Gastroesophageal sphincter (tissue), 4 donors: ENCODE measurements around the gene MXRA8. TPM values are rescaled to one million over a fixed set of nuclear protein-coding genes. Genes with fewer than 3 reads are reported as not detected.

Source experiments
- ATAC-seq: fragments of 150-250 bp; one replicate; pipeline ENCODE4 v1.9.1; 2016; ENCODE audit warnings: mild to moderate bottlenecking, moderate library complexity
- H3K27ac ChIP-seq, 4 donors: fragments of 200-600 bp; sonication (generic) in 3 of 4; 1 replicate in 3 of 4; 2 replicates in 1 of 4; pipeline ENCODE4 v1.5.1; 2016 to 2019
- H3K27me3 ChIP-seq: fragments of 200-600 bp; sonication (generic); one replicate; pipeline ENCODE4 v1.5.1; 2019
- H3K36me3 ChIP-seq, 2 donors: fragments of 200-600 bp; sonication (generic); one replicate each; pipeline ENCODE4 v1.5.1; 2019; ENCODE audit warnings: control low read depth in 1 of 2
- H3K4me1 ChIP-seq, 3 donors: fragments of 200-600 bp; sonication (generic); 1 replicate in 2 of 3; 2 replicates in 1 of 3; pipeline ENCODE4 v1.5.1; 2016 to 2019; ENCODE audit warnings: control low read depth in 2 of 3
- H3K4me3 ChIP-seq, 2 donors: fragments of 200-600 bp; sonication (generic); one replicate each; pipeline ENCODE4 v1.5.1; 2019; ENCODE audit warnings: mild to moderate bottlenecking in 1 of 2, moderate library complexity in 1 of 2
- H3K9me3 ChIP-seq, 3 donors: fragments of 200-600 bp; sonication (generic); one replicate each; pipeline ENCODE4 v1.5.1; 2017 to 2019; ENCODE audit warnings: control low read depth in 2 of 3
- CTCF ChIP-seq, 4 experiments: fragments of 200-600 bp in 2 of 4; fragments of 450-650 bp in 2 of 4; sonication (generic) in 1 of 4; IDR thresholded peaks; one replicate each; pipeline ENCODE4 v1.5.1; 2017 to 2019; ENCODE audit warnings: antibody characterized with exemption in 4 of 4, mild to moderate bottlenecking in 2 of 4, moderate library complexity in 2 of 4
- EP300 ChIP-seq: sonication (generic); formaldehyde crosslinking; IDR thresholded peaks from one replicate; pipeline ENCODE4 v1.6.1; 2017; ENCODE audit warnings: antibody characterized with exemption, mild to moderate bottlenecking
- POLR2A ChIP-seq, 2 donors: fragments of 450-650 bp; IDR thresholded peaks; one replicate each; pipeline ENCODE4 v1.6.1; 2017; ENCODE audit warnings: antibody characterized with exemption in 2 of 2, mild to moderate bottlenecking in 2 of 2, moderate library complexity in 1 of 2
- POLR2AphosphoS5 ChIP-seq: sonication (generic); formaldehyde crosslinking; IDR thresholded peaks from one replicate; pipeline ENCODE4 v1.6.1; 2017; ENCODE audit warnings: antibody characterized with exemption
- WGBS, 2 donors: methylation state at CpG; one replicate each; pipeline ENCODE4 v1.1.5; 2018; ENCODE audit warnings: low coverage in 1 of 2; 5-methylcytosine and 5-hydroxymethylcytosine counted together
- total RNA-seq, 4 donors: library from RNA; depleted of rRNA; stranded (reverse); fragments of >200 nt; gene quantifications; one replicate each; pipeline ENCODE4 v1.1.0, GENCODE V29; 2016

MXRA8 gene
- total RNA-seq, 4 donors from 2014 or later: 69.8 to 105 (median 85.4) TPM

GRCh38 chr1:1367315-1367714 is 9.0 kb upstream of the MXRA8 start:
- no peak for ATAC-seq
- H3K27ac ChIP-seq: no peak overlapping the region
- WGBS, 2 donors: 94 to 100% methylated on average over 4 to 5 of the region's 5 CpGs
- H3K27me3 ChIP-seq: no peaks in the 10 kb centered on the region
- no peaks in the 10 kb centered on the region for H3K9me3 ChIP-seq
- no peak overlapping the region for H3K4me3 ChIP-seq
- H3K36me3 ChIP-seq: peaks cover 0 to under 1% of the 10 kb centered on the region in 2 donors
- TF ChIP-seq POLR2A (IDR thresholded peaks at IDR 0.05): no peak
- no peak for TF ChIP-seq POLR2AphosphoS5
- no peak for TF ChIP-seq EP300
- TF ChIP-seq CTCF (IDR thresholded peaks at IDR 0.05): no peak
- peaks cover 0 to 13% (median 8%) of the 10 kb centered on the region in 3 donors for H3K4me1 ChIP-seq

- no peak for ATAC-seq
- TF ChIP-seq EP300: no peak
- TF ChIP-seq CTCF (IDR thresholded peaks at IDR 0.05): no peak
Measured at GRCh38 chr1:1366699-1367066, 8.3 kb upstream of the MXRA8 start.

DNA sequence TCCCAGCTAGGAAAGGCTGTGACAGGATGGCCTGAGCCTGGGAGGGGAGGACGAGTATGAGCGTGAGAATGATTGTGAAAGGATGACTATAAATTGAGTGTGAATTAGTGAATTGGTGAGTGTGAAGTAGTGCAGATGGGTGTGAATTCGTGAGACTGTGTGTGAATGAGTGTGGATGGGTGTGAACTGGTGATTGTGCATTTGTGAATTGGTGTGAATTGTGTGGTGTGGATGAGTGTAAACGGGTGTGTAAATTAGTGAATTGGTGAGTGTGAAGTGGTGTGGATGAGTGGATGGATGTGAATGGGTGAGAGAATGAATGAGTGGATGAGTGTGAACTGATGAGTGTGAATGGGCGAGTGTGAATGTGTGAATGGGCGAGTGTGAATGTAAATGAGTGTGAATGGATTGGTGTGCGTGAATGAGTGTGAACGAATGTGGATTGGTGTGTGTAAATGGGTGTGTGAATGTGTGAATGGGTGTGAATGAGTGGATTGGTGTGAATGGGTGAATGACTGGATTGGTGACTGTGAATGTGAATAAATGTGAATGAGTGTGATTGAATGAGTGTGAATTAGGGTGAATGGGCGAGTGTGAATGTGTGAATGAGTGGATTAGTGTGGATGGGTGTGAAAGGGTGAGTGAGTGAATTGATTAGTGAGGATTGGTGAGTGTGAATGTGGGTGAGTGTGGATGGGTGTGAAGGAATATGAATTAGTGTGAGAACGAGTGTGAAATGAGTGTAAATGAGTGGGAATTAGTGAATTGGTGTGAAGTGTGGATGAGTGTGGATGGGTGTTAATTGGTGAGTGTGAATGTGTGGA is 7.7 kb upstream of the MXRA8 start:
- Histone ChIP-seq H3K4me3 (no peak overlapping the region), H3K36me3 (no peaks in the 10 kb centered on the region), H3K27ac (no peak overlapping the region), H3K4me1 (peaks cover 0 to 14% (median 3%) of the 10 kb centered on the region in 3 donors), H3K9me3 (no peaks in the 10 kb centered on the region), H3K27me3 (no peaks in the 10 kb centered on the region)
- ATAC-seq: no peak
- TF ChIP-seq CTCF (IDR thresholded peaks at IDR 0.05) (no peak), POLR2AphosphoS5 (no peak), EP300 (no peak), POLR2A (IDR thresholded peaks at IDR 0.05) (no peak)
- 75 to 77% methylated on average over 10 of the region's 10 CpGs for WGBS, 2 donors

More at GRCh38 chr1:1366699-1367066, 8.3 kb upstream of the MXRA8 start:
- Histone ChIP-seq H3K27me3 (no peaks in the 10 kb centered on the region), H3K4me3 (no peak overlapping the region), H3K4me1 (peaks cover 0 to 13% (median 2%) of the 10 kb centered on the region in 3 donors), H3K27ac (no peak overlapping the region), H3K36me3 (no peaks in the 10 kb centered on the region), H3K9me3 (no peaks in the 10 kb centered on the region)
- WGBS, 2 donors: 91 to 93% methylated on average over 3 of the region's 3 CpGs

DNA sequence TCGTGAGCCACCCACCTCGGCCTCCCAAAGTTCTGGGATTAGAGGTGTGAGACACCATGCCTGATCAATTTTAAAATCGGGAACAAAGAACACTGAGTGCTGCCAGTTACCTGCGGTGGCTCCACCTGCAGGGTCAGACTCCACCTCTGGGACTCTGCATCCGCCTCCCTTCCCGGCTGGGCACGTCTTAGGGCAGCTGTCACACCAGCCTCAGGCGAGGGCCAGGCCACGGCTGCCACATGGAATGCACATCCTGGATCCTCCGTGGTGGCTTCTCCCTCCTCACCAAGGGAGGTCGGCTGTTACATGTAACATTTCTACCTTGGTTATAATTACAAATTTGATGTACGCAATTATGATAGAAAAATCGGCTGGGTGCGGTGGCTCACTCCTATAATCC is 5.9 kb upstream of the MXRA8 start:
- Histone ChIP-seq H3K36me3 (no peaks in the 10 kb centered on the region), H3K4me3 (no peak overlapping the region), H3K4me1 (peaks cover 0 to 31% (median 6%) of the 10 kb centered on the region in 3 donors), H3K27me3 (peaks cover 4% of the 10 kb centered on the region), H3K27ac (no peak overlapping the region), H3K9me3 (no peaks in the 10 kb centered on the region)
- no peak for TF ChIP-seq EP300
- TF ChIP-seq POLR2A (IDR thresholded peaks at IDR 0.05): no peak
- no peak for TF ChIP-seq CTCF (IDR thresholded peaks at IDR 0.05)
- 95% methylated on average over 4 of the region's 14 CpGs; no CpG with 5 or more reads in 1 of the 2 donors for WGBS, 2 donors
- ATAC-seq: no peak

- no peaks in the 10 kb centered on the region for H3K9me3 ChIP-seq
- WGBS, 2 donors: 20 to 25% methylated on average over 2 to 6 of the region's 13 CpGs
- peak; percentile 46 for ATAC-seq
- peak overlapping the region in 3 of 4 donors; percentile 40 to 87 (median 72) for H3K27ac ChIP-seq
- H3K4me3 ChIP-seq: no peak overlapping the region
- H3K27me3 ChIP-seq: peaks cover 26% of the 10 kb centered on the region
- TF ChIP-seq EP300: no peak
- peak in 1 of 4 experiments; percentile 22 for TF ChIP-seq CTCF (IDR thresholded peaks at IDR 0.05)
- peaks cover 0 to 51% (median 6%) of the 10 kb centered on the region in 3 donors for H3K4me1 ChIP-seq
- no peaks in the 10 kb centered on the region for H3K36me3 ChIP-seq
Measured at GRCh38 chr1:1361982-1362423, 3.6 kb upstream of the MXRA8 start.
